Measurements from ENCODE around the gene AARS2.

Gene AARS2

DNA sequence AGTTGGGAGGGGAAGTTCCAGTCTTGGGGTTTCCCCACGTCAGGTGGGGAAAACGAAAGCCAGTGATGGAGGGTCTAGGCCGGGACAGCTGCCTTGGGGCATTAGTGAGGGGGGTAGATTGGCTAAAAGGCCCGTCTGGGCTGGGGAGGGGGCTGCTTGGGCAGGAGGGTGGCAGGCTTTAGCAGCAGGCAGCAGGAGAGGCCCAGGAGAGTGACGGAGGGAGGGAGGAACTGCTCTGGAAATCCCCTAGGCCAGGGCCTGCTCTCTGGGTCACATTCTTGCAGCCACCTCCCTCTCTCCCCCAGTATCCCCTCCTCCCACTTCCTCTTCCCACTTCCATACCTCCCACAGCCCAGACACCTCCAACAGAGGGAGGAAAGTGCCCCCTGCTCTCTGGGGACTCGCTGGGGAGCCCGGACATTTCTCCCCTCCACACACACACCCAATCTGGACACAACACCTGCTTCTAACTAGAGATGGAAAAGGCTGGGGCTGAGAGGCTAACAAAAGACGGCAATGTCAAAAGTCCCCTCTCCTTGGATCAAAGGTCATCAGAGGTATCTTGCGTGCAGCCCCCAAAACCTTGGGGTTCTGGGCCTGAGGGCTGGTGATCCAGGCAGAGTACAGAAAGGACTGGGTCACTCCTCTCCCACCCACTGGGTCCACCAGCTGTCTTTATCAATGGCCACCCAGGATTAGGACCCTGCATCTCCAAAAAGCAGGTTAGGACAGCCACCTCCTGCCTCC, 49.6 kb downstream of the AARS2 start:
- Histone ChIP-seq H3K4me3 (replicated peaks; ENCODE audit: low read depth, low read length) (peak overlapping the region; percentile 96), H3K36me3 (ENCODE audit: control insufficient read depth, insufficient read depth, low read length) (peaks cover 25% of the 10 kb centered on the region), H3K27me3 (replicated peaks; ENCODE audit: control insufficient read depth, insufficient read depth, low read length) (no peaks in the 10 kb centered on the region)
- DNase-seq (ENCODE audit: extremely low read depth, insufficient read length) = peak; percentile 75
- TF ChIP-seq, protein P1, sequence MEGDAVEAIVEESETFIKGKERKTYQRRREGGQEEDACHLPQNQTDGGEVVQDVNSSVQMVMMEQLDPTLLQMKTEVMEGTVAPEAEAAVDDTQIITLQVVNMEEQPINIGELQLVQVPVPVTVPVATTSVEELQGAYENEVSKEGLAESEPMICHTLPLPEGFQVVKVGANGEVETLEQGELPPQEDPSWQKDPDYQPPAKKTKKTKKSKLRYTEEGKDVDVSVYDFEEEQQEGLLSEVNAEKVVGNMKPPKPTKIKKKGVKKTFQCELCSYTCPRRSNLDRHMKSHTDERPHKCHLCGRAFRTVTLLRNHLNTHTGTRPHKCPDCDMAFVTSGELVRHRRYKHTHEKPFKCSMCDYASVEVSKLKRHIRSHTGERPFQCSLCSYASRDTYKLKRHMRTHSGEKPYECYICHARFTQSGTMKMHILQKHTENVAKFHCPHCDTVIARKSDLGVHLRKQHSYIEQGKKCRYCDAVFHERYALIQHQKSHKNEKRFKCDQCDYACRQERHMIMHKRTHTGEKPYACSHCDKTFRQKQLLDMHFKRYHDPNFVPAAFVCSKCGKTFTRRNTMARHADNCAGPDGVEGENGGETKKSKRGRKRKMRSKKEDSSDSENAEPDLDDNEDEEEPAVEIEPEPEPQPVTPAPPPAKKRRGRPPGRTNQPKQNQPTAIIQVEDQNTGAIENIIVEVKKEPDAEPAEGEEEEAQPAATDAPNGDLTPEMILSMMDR (IDR thresholded peaks at IDR 0.05; ENCODE audit: insufficient read depth, low read length, poor library complexity, severe bottlenecking) = no peak

DNA sequence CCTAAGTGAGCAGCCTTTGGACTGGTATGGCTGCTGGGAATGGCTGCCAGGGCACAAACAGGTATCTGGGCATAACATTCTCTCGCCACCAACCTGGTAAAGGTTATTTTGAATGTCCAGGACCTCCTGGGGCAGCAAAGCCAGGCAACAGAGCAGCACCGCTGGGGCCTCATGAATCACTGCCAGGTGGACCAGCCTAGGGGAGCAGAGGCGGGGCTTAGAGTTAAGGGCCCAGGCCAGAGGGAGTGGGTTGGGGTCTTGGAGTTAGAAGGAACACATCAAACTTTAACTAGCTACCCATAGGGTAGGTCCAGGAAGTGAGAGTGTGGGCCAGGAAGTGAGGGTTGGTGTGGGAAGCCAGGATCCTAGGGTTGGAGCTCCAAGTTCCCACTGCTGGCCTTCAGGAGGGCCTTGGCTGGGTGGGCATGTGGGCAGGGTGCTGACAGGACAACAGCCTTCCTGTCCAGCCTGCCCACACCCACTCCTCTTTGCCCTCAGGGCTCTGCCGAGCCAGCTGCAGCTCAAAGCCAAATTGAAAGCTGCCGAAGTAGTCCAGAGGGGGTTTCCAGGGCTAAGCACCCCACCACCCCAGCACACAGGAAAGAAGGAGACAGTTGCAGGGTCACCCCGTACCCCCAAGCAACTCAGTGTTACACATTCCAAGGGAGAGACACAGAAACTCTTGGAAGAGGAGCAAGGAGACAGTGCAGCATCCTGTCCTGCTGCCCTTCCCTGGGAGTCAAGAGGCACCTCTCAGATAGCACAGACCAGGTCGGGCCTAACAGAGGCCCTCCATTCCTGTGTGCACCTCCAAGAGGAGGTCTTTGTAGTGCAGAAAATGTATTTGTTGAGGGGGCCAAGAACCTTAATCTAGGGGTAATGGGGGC, 50.4 kb downstream of the AARS2 start:
- TF ChIP-seq, protein P1 (IDR thresholded peaks at IDR 0.05; ENCODE audit: insufficient read depth, low read length, poor library complexity, severe bottlenecking) = no peak
- peaks cover 26% of the 10 kb centered on the region for H3K36me3 ChIP-seq (ENCODE audit: control insufficient read depth, insufficient read depth, low read length)
- no peaks in the 10 kb centered on the region for H3K27me3 ChIP-seq (replicated peaks; ENCODE audit: control insufficient read depth, insufficient read depth, low read length)
- DNase-seq (ENCODE audit: extremely low read depth, insufficient read length) = peak; percentile 51
- peak overlapping the region; percentile 96 for H3K4me3 ChIP-seq (replicated peaks; ENCODE audit: low read depth, low read length)

DNA sequence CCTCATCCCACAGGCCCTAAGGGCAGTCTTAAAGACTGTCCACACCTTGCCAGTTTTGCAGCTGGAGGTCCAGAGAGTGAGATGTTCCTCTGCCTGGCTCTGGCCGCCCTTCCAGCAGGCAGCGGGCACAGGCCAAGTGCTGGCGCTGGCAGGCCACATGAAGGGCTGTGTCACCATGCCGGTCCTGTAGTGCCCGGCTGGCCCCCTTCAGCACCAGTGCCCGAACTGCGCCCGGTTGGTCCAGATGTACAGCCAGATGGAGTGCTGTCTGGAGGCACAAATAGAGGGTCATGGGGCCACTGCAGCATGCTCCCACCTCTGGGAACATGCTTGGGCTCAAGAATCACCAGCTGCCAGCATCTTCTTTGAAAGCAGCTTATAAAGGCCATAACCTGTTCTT, 51.6 kb downstream of the AARS2 start:
- TF ChIP-seq, protein P1 (IDR thresholded peaks at IDR 0.05; ENCODE audit: insufficient read depth, low read length, poor library complexity, severe bottlenecking) = no peak
- Histone ChIP-seq H3K36me3 (ENCODE audit: control insufficient read depth, insufficient read depth, low read length) (peaks cover 26% of the 10 kb centered on the region), H3K27me3 (replicated peaks; ENCODE audit: control insufficient read depth, insufficient read depth, low read length) (no peaks in the 10 kb centered on the region), H3K4me3 (replicated peaks; ENCODE audit: low read depth, low read length) (peak overlapping the region; percentile 96)
- no peak for DNase-seq (ENCODE audit: extremely low read depth, insufficient read length)

DNA sequence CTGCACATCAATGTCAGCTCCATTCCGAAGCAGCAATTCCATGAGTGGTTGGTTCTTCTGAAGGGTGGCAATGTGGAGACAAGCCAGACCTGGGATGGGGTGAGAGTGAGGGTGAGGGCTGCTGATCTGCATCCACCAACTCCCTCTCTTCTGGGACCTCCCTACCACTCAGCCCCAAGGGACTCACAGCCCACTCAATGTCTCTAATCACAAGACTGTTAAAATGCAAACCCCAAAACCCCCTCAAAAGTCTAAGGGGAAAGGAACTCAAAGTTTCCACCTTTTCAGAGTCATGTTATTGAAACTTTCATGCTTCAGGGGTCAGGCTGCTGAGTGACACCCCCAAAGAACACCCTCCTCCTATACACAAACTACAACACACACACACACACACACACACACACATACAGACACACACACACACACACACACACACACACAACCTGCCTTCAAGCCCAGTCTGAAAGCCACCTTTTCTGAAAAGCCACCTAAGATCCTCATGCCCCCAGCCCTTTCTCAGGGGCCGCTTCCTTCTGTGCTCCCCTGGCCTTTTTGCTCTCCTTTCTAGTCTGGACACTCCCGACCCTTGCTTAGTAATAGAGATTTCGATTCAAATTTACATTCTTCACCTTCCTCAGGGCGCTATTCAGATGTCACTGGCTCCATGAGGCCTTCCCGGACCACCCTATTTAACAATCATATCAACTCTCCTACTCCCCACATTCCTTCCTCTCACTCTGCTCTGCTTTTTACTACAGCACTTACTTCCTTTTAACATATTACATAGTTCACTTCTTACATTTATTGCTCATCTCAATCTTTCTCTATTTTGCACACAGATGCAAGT, 52.5 kb downstream of the AARS2 start:
- TF ChIP-seq, protein P1 (IDR thresholded peaks at IDR 0.05; ENCODE audit: insufficient read depth, low read length, poor library complexity, severe bottlenecking) = no peak
- Histone ChIP-seq H3K36me3 (ENCODE audit: control insufficient read depth, insufficient read depth, low read length) (peaks cover 26% of the 10 kb centered on the region), H3K4me3 (replicated peaks; ENCODE audit: low read depth, low read length) (peak overlapping the region; percentile 96), H3K27me3 (replicated peaks; ENCODE audit: control insufficient read depth, insufficient read depth, low read length) (no peaks in the 10 kb centered on the region)
- peak; percentile 55 for DNase-seq (ENCODE audit: extremely low read depth, insufficient read length)

DNA sequence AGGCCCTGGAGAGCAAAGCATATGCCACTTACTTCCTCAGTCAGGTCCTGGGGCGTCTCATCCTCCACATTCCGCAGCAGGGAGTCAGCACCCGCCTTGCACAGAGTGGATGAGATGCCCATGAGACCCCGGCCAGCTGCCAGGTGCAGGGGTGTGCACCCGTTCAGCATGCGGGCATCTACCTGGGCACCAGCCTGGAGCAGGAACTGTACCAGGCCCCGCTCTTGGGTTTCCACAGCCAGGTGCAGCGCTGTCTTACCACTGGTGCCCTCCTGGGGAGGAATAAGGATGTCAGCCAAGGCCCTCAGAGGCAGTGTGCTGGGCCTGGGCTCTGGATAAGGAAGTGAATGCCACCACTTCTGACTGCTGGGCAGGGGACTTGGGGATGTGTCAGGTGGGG, 53.1 kb downstream of the AARS2 start:
- H3K36me3 ChIP-seq (ENCODE audit: control insufficient read depth, insufficient read depth, low read length) = peaks cover 30% of the 10 kb centered on the region
- no peaks in the 10 kb centered on the region for H3K27me3 ChIP-seq (replicated peaks; ENCODE audit: control insufficient read depth, insufficient read depth, low read length)
- DNase-seq (ENCODE audit: extremely low read depth, insufficient read length) = no peak
- peak overlapping the region; percentile 26 for H3K4me3 ChIP-seq (replicated peaks; ENCODE audit: low read depth, low read length)
- TF ChIP-seq, protein P1 (IDR thresholded peaks at IDR 0.05; ENCODE audit: insufficient read depth, low read length, poor library complexity, severe bottlenecking) = no peak

All from GM06990 (cell line).